H1 (cell line): ENCODE data around the gene LSM14B. TPM values are rescaled to one million over a fixed set of nuclear protein-coding genes. Genes with fewer than 3 reads are reported as not detected.

Experiments used
- FOSL1 ChIP-seq: IDR thresholded peaks from 2 replicates; pipeline ENCODE4 v1.6.1; 2011; ENCODE audit warnings: mild to moderate bottlenecking, low read depth, low read length, moderate library complexity; ENCODE audit not compliant: insufficient read depth
- HDAC2 ChIP-seq, 2 experiments: fragments of 300-600 bp in 1 of 2; sonication (generic) in 1 of 2; IDR thresholded peaks; 2 replicates each; pipeline ENCODE4 v1.6.1; 2011 to 2012; ENCODE audit warnings: low read depth in 2 of 2, low read length in 2 of 2, mild to moderate bottlenecking in 2 of 2, moderate library complexity in 2 of 2, borderline replicate concordance in 1 of 2, inconsistent platforms in 1 of 2
- RAD21 ChIP-seq, 2 experiments: IDR thresholded peaks in 1 of 2; conservative IDR thresholded peaks in 1 of 2; 2 replicates each; pipeline ENCODE4 v1.6.1; 2011; ENCODE audit warnings: low read depth in 2 of 2, low read length in 2 of 2, improper control_type of control experiment in 1 of 2, inconsistent platforms in 1 of 2, mild to moderate bottlenecking in 1 of 2, moderate library complexity in 1 of 2
- polyA plus RNA-seq, 7 experiments: library from polyadenylated mRNA; depleted of rRNA in 3 of 7; stranded (reverse) in 5 of 7; unstranded in 2 of 7; fragments of >200 nt in 5 of 7; fragments of 200-250 nt in 2 of 7; gene quantifications; 1 replicate in 5 of 7; 2 replicates in 1 of 7; 4 replicates in 1 of 7; pipeline versions ENCODE4 v1.2.1 to v1.2.3, GENCODE V29; 2011 to 2013; ENCODE audit warnings: missing spikeins in 2 of 7, mixed read lengths in 2 of 7
- total RNA-seq: library from RNA; stranded (reverse); fragmentation: NEBNext Ultra II Directional; extraction: Animal tissue kit (Norgen Biotek cat#: 25700); gene quantifications from 2 replicates; pipeline ENCODE4 v1.2.1, GENCODE V29; 2021

The LSM14B gene
- total and polyA plus RNA-seq, 2 of the 8 experiments (the other 6 are each of a cell fraction or from before 2014, with no cell fraction given), result 58.3 to 65.6 TPM

DNA sequence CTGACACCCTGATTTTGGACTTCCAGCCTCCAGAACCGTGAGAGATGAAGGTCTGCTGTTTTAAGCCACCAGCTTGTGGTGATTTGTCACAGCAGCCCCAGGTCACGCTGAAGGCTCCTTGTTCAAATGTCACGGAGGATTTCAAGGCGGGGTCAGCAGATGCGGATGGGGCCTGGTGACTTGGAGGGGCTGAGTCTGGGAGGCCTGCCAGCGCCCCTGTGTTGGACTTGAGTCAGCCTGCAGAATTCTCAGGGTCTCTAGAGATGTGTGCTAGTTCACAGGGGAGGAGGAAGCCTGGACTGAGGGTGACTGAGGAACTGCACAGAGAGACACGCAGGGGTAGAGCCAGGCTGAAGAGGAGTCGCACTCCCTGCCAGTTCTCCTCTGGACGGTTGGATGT is 37.1 kb upstream of the LSM14B start (continued):
- TF ChIP-seq RAD21 (IDR thresholded peaks at IDR 0.05 in 1 of 2, conservative IDR thresholded peaks at IDR 0.05 in 1 of 2; ENCODE audit: low read depth in 2 of 2, low read length in 2 of 2) (no peak), FOSL1 (no peak), HDAC2 (IDR thresholded peaks at IDR 0.05; ENCODE audit: borderline replicate concordance in 1 of 2, low read depth in 2 of 2, low read length in 2 of 2) (no peak)
